ENCODE results near the gene MVK.

DNA sequence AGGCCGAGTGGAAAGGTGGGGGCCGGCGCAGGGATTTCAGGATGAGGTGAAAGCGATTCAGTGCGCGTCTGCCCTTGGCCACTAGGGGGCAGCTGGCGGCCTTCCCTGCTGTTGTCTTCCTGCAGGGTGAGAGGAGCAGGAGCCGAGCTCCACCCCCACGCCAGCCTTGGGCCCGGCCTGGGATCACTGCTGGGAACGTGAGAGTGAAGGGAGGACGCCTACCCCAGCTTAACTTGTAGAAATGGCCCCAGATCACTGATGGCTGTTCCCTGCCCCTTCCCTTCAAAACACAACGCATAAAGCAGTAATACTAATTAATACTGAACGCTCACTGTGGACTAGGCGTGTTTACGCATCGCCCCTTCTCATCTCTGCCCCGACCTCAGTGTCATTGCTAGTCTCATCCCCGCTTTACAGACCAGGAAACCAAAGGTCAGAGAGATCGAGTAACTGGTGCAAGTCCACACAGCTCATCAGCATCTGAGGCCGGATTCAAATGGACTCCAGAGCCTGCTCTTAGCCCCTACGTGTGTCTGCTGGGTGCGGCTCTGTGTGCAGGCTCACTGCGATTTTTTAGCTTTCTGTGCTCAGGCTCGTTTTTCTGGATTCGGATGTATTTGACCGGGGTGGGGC lies 24.3 kb downstream of the MVK start:
- TF ChIP-seq, protein P1, sequence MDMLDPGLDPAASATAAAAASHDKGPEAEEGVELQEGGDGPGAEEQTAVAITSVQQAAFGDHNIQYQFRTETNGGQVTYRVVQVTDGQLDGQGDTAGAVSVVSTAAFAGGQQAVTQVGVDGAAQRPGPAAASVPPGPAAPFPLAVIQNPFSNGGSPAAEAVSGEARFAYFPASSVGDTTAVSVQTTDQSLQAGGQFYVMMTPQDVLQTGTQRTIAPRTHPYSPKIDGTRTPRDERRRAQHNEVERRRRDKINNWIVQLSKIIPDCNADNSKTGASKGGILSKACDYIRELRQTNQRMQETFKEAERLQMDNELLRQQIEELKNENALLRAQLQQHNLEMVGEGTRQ (IDR thresholded peaks at IDR 0.05; ENCODE audit: low read depth, low read length), result no peak
- no peak for TF ChIP-seq POLR2A (IDR thresholded peaks at IDR 0.05; ENCODE audit: low read depth, low read length)
- TF ChIP-seq, protein P2, sequence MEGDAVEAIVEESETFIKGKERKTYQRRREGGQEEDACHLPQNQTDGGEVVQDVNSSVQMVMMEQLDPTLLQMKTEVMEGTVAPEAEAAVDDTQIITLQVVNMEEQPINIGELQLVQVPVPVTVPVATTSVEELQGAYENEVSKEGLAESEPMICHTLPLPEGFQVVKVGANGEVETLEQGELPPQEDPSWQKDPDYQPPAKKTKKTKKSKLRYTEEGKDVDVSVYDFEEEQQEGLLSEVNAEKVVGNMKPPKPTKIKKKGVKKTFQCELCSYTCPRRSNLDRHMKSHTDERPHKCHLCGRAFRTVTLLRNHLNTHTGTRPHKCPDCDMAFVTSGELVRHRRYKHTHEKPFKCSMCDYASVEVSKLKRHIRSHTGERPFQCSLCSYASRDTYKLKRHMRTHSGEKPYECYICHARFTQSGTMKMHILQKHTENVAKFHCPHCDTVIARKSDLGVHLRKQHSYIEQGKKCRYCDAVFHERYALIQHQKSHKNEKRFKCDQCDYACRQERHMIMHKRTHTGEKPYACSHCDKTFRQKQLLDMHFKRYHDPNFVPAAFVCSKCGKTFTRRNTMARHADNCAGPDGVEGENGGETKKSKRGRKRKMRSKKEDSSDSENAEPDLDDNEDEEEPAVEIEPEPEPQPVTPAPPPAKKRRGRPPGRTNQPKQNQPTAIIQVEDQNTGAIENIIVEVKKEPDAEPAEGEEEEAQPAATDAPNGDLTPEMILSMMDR (conservative IDR thresholded peaks at IDR 0.05; ENCODE audit: low read depth, low read length), result peak; percentile 97
- no peak for TF ChIP-seq FOS (IDR thresholded peaks at IDR 0.05; ENCODE audit: low read depth, low read length)
- TF ChIP-seq, protein P3, sequence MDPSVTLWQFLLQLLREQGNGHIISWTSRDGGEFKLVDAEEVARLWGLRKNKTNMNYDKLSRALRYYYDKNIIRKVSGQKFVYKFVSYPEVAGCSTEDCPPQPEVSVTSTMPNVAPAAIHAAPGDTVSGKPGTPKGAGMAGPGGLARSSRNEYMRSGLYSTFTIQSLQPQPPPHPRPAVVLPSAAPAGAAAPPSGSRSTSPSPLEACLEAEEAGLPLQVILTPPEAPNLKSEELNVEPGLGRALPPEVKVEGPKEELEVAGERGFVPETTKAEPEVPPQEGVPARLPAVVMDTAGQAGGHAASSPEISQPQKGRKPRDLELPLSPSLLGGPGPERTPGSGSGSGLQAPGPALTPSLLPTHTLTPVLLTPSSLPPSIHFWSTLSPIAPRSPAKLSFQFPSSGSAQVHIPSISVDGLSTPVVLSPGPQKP (IDR thresholded peaks at IDR 0.05; ENCODE audit: borderline replicate concordance, low read depth, low read length), result no peak
- no peak for TF ChIP-seq RFX5 (IDR thresholded peaks at IDR 0.05; ENCODE audit: low read depth, low read length)
